GM12874 (cell line): ENCODE results near the gene TMC2.

Source experiments
- TF ChIP-seq, protein P1 (sequence below): IDR thresholded peaks from 2 replicates; pipeline ENCODE4 v1.5.1; 2011; ENCODE audit warnings: low read depth, mild to moderate bottlenecking, control low read depth, low read length, moderate library complexity; ENCODE audit not compliant: insufficient read depth

TMC2 gene

DNA sequence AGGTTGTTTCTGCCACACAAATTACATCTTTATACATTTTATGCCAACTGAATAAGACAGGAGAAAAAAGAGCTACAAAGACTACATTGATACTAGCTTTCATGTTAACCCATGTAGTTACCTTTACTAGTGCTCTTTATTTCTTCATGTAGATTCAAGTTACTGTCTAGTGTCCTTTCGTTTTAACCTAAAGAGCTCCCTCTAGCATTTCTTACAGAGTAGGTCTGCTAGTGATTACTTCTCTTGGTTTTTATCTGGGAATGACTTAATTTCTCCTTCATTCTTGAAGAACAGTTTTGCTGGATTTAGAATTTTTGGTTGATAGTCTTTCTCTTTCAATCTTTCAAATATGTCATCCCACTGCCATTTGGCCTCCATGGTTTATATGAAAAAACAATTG is 94.9 kb downstream of the TMC2 start:
- TF ChIP-seq, protein P1, sequence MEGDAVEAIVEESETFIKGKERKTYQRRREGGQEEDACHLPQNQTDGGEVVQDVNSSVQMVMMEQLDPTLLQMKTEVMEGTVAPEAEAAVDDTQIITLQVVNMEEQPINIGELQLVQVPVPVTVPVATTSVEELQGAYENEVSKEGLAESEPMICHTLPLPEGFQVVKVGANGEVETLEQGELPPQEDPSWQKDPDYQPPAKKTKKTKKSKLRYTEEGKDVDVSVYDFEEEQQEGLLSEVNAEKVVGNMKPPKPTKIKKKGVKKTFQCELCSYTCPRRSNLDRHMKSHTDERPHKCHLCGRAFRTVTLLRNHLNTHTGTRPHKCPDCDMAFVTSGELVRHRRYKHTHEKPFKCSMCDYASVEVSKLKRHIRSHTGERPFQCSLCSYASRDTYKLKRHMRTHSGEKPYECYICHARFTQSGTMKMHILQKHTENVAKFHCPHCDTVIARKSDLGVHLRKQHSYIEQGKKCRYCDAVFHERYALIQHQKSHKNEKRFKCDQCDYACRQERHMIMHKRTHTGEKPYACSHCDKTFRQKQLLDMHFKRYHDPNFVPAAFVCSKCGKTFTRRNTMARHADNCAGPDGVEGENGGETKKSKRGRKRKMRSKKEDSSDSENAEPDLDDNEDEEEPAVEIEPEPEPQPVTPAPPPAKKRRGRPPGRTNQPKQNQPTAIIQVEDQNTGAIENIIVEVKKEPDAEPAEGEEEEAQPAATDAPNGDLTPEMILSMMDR = no peak

DNA sequence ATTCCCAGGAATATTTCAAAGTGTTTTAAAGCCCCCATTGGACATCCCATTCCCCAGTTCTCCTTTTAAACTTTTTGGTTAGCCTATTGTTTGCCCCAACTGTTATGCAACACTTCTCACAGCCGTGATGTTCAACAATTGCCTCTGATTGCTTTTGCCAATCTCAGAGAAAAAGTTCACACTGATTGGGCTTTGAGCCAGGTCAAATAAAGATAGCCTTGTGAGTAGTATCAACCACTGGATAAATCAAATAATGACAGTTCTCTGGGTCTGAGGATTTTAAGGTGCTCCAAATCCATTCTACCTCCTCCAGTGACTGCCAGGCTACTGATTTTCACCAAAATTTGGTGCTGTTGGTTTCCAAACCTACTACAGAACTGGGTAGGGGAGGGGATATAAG is 97.0 kb downstream of the TMC2 start:
- TF ChIP-seq, protein P1 = no peak

DNA sequence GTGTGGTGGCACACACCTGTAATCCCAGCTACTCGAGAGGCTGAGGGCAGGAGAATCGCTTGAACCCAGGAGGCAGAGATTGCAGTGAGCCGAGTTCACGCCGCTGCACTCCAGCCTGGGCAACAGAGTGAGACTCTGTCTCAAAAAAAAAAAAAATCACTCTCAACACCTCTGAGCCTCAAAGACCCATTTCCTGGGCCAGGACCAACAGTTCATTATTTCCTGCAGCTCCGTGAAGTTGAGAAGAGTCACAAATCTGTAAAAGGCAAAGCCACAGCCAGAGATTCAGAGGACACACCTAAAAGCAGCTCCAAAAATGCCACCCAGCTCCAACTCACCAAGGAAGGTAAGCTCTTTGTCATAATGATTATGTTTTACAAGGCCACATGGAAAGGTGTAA is 100.9 kb downstream of the TMC2 start:
- TF ChIP-seq, protein P1 = no peak

DNA sequence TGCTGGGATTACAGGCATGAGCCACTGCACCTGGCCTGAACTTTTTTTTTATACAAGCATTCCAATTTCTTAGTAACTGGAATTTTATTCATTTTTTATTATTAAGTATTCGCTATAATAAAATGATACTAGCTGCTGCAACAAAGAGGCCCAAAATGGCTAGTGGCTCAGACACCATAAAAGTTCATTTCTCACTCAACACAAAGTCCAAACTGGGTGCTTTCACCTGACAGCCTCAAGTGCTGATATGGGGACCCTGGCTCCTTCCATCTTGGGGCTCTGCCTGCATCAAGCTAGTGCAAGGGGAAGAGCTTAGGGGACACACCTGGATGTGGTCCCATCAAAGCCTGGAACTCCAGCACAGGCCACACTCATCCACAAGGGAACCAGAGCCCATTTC is 103.9 kb downstream of the TMC2 start:
- TF ChIP-seq, protein P1 = no peak

DNA sequence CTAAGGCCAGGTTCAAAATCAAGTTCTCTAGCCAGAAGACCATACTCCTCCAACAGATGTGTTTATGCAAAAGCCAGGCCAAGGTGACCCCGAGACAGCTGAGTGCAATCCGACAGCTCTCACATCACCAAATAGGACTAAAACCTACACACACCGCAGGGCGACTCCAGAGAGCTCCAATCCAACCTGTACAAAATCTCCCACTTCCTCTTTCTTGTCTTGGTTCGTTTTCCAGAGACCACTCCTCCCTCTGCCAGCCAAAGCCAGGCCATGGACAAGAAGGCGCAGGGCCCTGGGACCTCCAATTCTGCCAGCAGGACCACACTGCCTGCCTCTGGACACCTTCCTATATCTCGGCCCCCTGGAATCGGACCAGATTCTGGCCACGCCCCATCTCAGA is 104.5 kb downstream of the TMC2 start:
- TF ChIP-seq, protein P1 = no peak

DNA sequence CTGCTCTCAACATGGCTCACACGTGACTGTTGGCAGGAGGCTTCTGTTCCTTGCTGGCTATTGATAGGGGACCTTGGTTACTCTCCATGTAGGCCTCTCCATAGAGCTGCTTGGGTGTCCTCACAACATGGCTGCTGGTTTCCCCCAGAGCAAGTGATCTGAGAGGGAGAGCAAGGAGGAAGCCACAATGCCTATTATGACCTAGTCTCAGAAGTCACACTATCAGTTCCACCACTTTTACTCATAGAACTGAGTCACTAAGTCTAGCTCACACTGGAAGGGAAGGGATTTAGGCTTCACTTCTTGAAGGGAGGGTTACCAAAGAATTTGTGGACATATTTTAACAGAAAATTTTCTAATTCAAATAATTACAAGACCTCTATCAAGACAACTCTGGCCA is 107.3 kb downstream of the TMC2 start:
- TF ChIP-seq, protein P1 = no peak

DNA sequence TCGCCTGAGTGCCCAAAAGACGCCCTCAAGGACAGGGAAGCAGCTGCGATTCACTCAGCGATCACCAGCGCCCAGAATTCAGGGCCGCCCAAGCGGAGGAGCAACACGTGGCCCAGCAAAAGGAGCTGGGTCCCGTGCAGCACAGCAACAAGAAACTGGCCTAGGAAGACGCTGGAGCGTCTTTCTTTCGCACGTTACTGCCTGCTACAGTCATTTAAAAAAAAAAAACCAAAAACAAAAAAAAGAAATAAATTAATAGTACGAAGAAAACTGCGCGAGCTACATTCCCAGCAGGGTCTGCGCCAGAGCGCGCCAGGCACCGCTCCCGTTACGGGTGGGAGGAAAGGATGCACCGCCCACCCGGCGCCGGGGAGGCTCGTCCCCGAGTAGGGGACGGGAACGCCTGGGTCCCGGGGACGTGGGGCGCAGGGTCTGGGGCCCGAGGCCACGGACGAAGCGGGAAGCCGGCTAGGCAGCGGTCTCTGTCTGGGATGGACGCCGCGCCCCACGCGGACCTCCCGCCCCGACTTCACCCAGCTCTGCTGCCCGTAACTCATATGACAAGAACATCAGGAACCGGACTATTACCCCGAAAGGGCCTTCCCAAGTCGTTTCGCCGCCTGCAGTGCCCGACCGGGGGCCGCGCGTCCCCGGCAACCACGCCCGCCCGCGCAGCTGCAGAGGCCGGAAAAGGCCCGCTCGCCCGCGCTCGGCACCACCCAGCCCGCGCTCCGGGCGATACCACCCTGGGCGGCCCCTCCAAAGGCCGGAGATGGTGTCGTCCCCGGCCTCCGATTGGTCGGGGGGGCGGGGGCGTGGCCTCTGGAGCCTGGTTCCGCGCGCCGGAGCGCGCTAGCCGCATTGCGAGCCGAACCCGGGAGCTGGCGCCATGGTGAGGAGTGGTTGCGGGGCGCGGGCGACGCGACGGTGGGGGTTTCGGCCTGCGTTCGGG is 115.7 kb downstream of the TMC2 start, which contains the start of gene NOP56:
TSS of gene NOP56 (plus strand) at position 861 of the 952 bp plus-strand sequence. CDS start at position 890, 29 bp downstream.
- TF ChIP-seq, protein P1 = no peak
